Fibroblast of skin of back (primary cell): ENCODE results near the gene SLC16A12.
"Not testable (repeated sequence)": the region's sequence is repeated elsewhere in the genome, so short reads cannot be mapped to it uniquely, and the experiment has no call there.

Experiments used
- DNase-seq: peaks from one replicate; pipeline ENCODE4 v3.0.0-alpha.2; 2013

The SLC16A12 gene

GRCh38 chr10:89414879-89415821, 120.2 kb downstream of the SLC16A12 start:
- peak; percentile 66 for DNase-seq

DNA sequence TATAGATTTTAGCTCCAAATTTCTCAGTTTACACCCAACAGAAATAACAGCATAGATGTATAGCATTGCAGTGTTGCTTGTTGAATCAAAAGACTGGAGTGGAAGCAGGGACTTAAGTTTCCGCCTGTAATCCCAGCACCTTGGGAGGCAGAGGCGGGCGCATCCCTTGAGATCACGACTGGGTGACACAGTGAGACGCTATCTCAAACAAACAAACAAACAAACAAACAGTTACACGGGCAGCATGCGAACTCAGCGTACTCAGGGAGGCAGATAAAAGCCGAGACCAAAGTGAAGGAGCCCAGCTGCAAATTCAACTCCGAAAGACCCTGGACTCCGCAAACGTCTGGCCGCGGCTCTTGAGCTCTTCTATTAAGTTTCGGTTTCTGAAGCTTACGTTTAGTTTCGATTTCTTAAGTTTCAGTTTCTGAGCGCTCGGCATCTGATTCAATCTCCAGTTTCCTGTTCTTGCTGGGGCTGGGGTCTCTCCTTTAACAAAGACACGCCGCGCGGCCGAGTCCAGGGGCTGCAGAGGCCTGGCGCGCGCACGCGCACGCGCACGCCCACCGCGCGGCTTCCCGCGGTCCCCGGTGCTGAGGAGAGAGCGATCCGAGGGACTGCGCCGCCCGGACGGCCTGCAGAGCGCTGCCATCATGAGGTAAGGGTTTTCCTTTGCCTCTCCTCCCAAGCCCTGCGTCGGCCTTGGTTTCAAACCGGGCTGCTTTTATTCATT, 121.1 kb downstream of the SLC16A12 start, which contains the start of gene IFIT5:
IFIT5 (plus strand) TSS at position 423 of the 733 bp plus-strand sequence; CDS start at position 654, 231 bp downstream.
- DNase-seq = peak; percentile 72

DNA sequence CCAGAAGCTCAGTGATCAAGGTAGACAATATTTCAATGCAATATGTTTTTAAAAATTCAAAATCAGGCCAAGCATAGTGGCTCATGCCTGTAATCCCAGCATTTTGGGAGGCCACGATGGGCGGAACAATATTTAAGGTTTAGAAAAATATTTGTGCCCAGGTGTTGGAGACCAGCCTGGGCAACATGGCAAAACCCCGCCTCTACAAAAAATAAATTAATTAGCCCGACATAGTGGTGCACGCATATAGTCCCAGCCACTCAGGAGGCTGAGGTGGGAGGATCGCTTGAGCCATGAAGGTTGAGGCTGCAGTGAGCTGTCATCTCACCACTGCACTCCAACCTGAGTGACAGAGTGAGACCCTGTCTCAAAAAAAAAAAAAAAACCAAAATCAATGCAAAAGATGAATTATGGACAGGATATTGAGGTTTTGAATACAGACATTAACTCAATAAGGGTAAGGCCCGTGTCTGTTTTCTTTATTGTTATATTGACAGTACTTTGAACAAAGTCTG, 121.9 kb downstream of the SLC16A12 start:
- DNase-seq = no peak

- DNase-seq = not testable (repeated sequence)
These were observed 123.1 kb downstream of the SLC16A12 start for GRCh38 chr10:89412276-89412675.

GRCh38 chr10:89411135-89411534, 124.3 kb downstream of the SLC16A12 start:
- DNase-seq = not testable (repeated sequence)

- DNase-seq = not testable (repeated sequence)
These were observed 124.8 kb downstream of the SLC16A12 start for GRCh38 chr10:89410551-89410950.

DNA sequence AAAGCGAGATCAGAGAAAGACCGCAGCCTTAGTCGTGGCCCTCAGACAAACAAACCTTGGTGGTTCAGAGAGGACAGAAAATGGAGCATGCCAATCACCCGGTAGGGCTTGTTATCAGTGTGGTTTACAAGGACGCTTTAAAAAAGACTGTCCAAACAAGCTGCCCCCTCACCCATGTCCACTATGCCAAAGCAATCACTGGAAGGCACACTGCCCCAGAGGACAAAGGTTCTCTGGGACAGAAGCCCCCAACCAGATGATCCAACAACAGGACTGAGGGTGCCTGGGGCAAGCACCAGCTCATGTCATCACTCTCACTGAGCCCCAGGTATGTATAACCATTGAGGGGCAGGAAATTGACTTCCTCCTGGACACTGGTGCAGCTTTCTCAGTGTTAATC, 126.1 kb downstream of the SLC16A12 start:
- DNase-seq = not testable (repeated sequence)

- DNase-seq = not testable (repeated sequence)
These were observed 127.6 kb downstream of the SLC16A12 start for GRCh38 chr10:89407792-89408191.

GRCh38 chr10:89406178-89406577, 129.2 kb downstream of the SLC16A12 start:
- not testable (repeated sequence) for DNase-seq

DNA sequence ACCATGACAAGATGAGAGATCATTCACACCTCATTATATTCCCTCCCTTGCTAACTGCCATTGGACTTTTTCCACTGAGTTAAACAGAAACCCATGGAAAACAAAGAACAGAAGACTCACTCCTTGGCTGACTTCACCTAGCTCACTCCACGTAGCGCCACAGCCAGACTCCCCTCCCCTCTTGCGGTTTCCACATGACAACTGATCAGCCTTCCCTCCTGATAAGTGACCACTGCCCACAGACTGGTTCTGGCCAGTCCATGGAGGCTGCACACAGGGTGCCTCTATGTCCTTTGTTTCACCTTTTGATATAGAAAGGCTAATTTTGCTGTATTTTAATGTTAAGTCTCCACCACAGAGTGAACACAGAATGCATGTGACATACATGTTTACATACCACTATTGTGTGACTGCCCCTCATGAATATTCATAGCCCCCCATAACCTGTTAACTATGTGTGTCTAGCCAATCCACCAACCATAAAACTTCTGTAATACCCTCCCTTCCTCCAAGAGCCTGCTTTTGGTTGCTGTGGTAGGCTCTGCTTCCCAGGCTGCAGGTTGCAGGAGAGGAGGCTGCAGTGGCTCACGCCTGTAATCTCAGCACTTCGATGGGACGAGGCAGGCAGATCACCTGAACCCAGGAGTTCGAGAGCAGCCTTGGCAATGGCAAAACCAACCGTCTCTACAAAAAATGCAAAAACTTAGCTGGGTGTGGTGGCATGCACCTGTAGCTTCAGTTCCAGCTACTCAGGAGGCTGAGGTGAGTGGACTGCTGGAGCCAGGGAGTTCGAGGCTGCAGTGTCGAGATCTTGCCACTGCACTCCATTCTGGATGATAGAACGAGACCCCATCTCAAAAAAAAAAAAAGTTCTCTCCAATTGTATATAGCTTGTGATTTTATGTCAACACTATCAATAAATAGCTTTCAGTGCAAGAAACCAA, 131.0 kb downstream of the SLC16A12 start:
- no peak for DNase-seq

- DNase-seq = no peak
These were observed 132.4 kb downstream of the SLC16A12 start for GRCh38 chr10:89403043-89403442.

GRCh38 chr10:89399956-89400355, 135.4 kb downstream of the SLC16A12 start:
- no peak for DNase-seq

DNA sequence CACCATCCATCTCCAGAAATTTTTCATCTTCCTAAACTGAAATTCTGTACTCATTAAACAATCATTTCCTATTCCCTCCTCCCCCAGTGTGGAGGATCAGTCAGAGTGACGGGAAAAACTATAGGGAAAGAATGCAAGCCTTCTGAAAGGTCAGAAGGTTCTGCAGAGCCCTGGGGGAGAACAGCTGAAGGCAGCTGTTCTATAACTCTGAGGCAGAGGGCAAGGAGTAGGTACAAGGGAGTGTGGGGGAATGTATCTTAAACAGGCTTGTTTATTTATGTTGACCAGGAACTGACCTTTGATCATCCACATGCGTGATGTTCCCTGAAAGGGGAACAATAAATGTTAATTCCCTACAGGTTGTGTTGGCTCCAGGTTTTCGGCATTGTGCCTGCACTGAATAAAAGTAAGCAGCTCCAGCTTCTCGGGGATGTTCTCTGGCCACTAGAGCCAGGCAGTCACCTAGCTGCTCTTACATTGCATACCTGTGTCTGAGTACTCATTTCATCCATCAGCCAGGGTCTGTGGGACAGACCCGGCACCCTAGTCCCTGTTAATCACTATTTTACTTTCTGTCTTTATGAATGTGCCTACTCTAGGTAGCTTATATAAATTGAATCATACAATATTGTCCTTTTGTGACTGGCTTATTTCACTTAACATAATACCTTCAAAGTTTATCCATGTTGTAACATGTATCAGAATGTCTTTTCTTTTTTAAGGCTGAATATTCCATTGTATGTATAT, 137.2 kb downstream of the SLC16A12 start:
- peak; percentile 41 for DNase-seq

DNA sequence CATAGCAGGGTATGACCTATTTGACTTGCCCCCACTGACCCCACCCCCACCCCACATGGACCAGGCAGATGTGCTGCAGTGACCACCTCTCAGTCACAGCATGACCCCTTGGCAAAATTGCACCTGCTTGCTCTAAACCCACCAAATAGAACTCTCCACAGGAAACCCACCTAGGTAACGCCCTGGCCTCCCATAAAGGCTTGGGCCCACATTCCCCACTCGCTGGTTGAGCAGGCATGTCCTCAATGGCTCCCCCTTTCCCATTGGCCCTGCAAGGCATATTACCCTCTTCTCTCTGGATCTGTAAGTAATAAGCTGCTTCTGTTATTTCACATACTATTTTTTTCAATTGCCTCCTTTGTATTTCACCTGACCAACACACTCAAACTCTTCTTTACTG, 140.3 kb downstream of the SLC16A12 start:
- no peak for DNase-seq

GRCh38 chr10:89393898-89394297, 141.5 kb downstream of the SLC16A12 start:
- no peak for DNase-seq

DNA sequence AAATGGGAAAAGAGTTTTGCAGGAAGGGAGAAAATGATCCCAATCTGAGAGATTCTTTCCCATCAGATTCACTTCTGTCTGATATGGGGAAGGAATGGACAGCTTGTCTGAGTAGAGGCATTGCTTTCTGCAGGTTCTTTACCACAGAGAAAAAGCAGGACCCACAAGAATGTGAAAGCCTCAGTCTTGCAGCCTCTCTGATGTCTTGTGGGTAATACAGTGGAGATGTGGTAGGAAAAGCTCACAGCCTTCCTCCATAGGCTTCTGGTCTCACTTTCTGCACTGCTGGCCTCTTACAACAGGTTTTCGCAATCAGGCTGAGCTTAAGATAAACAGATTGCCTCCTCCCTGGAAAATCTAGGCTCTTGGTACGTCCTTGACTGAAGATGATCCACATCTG, 142.4 kb downstream of the SLC16A12 start:
- DNase-seq = peak; percentile 38

DNA sequence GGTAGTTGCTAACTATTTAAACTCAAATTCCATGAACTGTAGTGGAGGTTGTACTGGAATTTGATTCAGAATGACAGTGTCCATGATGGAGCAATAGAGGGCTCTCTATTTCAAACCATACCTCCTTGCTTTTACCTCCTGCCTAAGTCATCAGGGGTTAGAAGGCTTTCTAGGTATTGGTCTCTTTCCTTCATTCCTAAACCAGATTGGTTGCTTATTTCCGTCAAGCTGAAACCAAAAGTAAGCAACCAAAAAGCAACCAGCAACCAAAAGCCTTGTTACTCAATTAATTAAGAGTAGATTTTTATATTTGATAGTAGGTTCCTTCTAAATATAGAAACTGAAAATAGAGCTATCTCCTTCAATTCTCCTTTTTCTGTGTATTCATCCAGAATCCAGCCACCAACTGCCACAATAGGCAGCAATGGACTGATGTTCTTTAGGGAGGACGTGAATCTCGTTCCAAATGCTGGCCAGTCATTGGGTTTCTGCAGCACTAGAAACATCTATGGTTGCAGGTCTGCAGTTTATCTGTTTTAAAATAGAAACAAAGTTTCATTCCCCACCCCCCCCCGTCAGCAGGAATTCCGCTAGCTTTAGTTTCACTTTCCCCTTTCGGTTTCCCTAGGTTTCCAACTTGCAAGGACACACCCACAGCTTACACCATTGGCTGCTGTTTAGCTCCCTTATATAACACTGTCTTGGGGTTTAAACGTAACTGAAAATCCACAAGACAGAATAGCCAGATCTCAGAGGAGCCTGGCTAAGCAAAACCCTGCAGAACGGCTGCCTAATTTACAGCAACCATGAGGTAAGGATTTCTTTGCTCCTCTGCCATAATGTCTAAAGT, 143.3 kb downstream of the SLC16A12 start, which contains the start of gene IFIT1:
IFIT1 (plus strand) TSS at position 717 of the 850 bp plus-strand sequence; CDS start at position 807, 90 bp downstream.
- peak; percentile 87 for DNase-seq

DNA sequence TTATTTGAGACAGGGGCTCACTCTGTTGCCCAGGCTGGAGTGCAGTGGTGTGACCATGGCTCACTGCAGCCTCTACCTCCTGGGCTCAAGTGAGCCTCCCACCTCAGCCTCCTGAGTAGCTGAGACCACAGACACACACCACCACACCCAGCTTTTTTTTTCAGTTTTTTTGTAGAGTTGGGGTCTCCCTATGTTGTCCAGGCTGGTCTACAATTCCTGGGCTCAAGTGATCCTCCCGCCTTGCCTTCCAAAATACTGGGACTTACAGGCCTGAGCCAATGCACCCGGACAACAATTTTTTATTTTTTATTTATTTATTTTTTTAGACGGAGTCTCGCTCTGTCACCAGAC, 144.2 kb downstream of the SLC16A12 start:
- DNase-seq = not testable (repeated sequence)

- DNase-seq = no peak
These were observed 144.7 kb downstream of the SLC16A12 start for GRCh38 chr10:89390476-89391225.
